ENCODE results near the gene RNF17.

Gene RNF17

DNA sequence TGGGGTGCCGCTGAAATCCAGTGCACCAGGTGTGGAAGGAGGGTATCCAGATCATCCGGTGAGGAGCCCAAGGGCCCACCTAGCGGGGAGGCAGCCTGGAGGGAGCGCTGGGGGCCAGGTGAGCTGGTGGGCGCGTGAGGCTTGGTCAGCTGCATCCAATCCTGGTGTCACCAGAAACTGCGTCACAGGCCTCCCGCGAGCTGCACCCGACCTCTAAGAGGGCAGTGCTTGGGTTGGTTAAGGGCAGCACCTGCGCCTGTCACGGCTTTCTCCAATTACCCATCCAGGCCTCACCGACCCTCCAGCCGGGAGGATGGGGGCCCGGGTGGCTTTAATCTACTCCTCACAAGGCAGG lies 284 bp downstream of the RNF17 start:
- TF ChIP-seq ZNF214 (tag by site-specific recombination; IDR thresholded peaks at IDR 0.05; ENCODE audit: borderline replicate concordance) (no peak), GFI1B (tag by site-specific recombination; IDR thresholded peaks at IDR 0.05) (no peak), ZNF155 (tag by site-specific recombination; IDR thresholded peaks at IDR 0.05) (no peak), ZNF223 (tag by site-specific recombination; IDR thresholded peaks at IDR 0.05) (no peak), ZNF174 (tag by site-specific recombination; IDR thresholded peaks at IDR 0.05) (no peak), ZNF548 (tag by site-specific recombination; IDR thresholded peaks at IDR 0.05) (no peak), CTCF (tag by site-specific recombination; IDR thresholded peaks at IDR 0.05) (no peak), ZNF624 (tag by site-specific recombination; IDR thresholded peaks at IDR 0.05) (no peak), ZNF747 (tag by site-specific recombination; IDR thresholded peaks at IDR 0.05) (no peak)
- TF ChIP-seq, protein P1, sequence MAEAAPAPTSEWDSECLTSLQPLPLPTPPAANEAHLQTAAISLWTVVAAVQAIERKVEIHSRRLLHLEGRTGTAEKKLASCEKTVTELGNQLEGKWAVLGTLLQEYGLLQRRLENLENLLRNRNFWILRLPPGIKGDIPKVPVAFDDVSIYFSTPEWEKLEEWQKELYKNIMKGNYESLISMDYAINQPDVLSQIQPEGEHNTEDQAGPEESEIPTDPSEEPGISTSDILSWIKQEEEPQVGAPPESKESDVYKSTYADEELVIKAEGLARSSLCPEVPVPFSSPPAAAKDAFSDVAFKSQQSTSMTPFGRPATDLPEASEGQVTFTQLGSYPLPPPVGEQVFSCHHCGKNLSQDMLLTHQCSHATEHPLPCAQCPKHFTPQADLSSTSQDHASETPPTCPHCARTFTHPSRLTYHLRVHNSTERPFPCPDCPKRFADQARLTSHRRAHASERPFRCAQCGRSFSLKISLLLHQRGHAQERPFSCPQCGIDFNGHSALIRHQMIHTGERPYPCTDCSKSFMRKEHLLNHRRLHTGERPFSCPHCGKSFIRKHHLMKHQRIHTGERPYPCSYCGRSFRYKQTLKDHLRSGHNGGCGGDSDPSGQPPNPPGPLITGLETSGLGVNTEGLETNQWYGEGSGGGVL (tag by site-specific recombination; IDR thresholded peaks at IDR 0.05), result no peak
- TF ChIP-seq, protein P2, sequence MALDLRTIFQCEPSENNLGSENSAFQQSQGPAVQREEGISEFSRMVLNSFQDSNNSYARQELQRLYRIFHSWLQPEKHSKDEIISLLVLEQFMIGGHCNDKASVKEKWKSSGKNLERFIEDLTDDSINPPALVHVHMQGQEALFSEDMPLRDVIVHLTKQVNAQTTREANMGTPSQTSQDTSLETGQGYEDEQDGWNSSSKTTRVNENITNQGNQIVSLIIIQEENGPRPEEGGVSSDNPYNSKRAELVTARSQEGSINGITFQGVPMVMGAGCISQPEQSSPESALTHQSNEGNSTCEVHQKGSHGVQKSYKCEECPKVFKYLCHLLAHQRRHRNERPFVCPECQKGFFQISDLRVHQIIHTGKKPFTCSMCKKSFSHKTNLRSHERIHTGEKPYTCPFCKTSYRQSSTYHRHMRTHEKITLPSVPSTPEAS (tag by site-specific recombination; IDR thresholded peaks at IDR 0.05), result no peak
- H3K36me3 ChIP-seq (ENCODE audit: control insufficient read depth in 2 of 2, insufficient read depth in 1 of 2, low read length in 2 of 2), result no peaks in the 10 kb centered on the region
- ChIA-PET CTCF (no interaction called here), POLR2A (no interaction called here)
- H3K4me3 ChIP-seq (ENCODE audit: low read depth, low read length), result no peak overlapping the region
- no peaks in the 10 kb centered on the region for H3K9me3 ChIP-seq (ENCODE audit: control insufficient read depth, insufficient read depth, low read depth, low read length)
- no peaks in the 10 kb centered on the region for H3K4me1 ChIP-seq (ENCODE audit: control insufficient read depth, insufficient read depth, low read length)
- H3K27ac ChIP-seq (ENCODE audit: extremely low read depth, low read depth, low read length), result no peak overlapping the region

DNA sequence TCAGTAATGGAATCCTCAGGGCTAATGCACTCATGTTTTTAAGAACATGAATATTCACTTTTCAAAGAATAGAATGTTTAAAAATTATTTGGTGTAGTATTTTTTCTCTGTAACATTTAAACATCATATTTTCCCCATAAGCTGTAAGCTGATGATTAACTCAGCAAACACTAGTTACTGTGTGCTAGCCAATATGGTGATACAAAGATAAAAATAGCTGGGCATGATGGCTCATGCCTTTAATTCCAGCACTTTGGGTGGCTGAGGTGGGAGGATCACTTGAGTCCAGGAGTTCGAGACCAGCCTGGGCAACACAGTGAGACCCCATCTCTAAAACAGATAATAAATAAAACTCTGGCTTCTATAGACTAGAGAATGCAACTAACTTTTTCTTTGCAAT lies 13.2 kb downstream of the RNF17 start:
- Histone ChIP-seq H3K27ac (ENCODE audit: extremely low read depth, low read depth, low read length) (no peak overlapping the region), H3K36me3 (ENCODE audit: control insufficient read depth in 2 of 2, insufficient read depth in 1 of 2, low read length in 2 of 2) (no peaks in the 10 kb centered on the region), H3K9me3 (ENCODE audit: control insufficient read depth, insufficient read depth, low read depth, low read length) (no peaks in the 10 kb centered on the region), H3K4me1 (ENCODE audit: control insufficient read depth, insufficient read depth, low read length) (no peaks in the 10 kb centered on the region), H3K4me3 (ENCODE audit: low read depth, low read length) (no peak overlapping the region)
- ChIA-PET CTCF (interaction anchor here (1.5 kb wide), 1 partner anchor 36 kb away, joined by 3 read pairs; no protein-coding TSS in a partner anchor), POLR2A (no interaction called here)
- no peak for TF ChIP-seq ZNF416 (tag by site-specific recombination; IDR thresholded peaks at IDR 0.05)
- TF ChIP-seq, protein P3, sequence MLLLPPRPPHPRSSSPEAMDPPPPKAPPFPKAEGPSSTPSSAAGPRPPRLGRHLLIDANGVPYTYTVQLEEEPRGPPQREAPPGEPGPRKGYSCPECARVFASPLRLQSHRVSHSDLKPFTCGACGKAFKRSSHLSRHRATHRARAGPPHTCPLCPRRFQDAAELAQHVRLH (tag by site-specific recombination; IDR thresholded peaks at IDR 0.05), result no peak

DNA sequence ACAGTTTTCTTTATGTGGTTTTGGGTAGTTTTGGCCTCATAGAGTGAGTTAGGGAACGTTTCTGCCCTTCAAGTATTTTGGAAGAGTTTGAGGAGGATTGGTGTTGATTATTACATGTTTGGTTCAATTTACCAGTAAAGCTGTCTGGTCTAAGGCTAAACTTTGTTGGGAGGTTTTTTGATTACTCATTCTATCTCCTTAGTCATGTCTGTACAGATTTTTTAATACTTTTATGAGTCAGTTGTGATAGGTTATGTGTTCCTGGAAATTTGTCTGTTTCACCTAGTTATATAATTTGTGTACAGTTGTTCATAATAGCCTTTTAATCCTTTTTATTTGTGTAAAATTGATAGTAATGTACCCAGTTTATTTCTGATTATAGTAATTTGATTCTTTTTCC lies 20.4 kb downstream of the RNF17 start:
- Histone ChIP-seq H3K27ac (ENCODE audit: extremely low read depth, low read depth, low read length) (no peak overlapping the region), H3K4me1 (ENCODE audit: control insufficient read depth, insufficient read depth, low read length) (no peaks in the 10 kb centered on the region), H3K9me3 (ENCODE audit: control insufficient read depth, insufficient read depth, low read depth, low read length) (no peaks in the 10 kb centered on the region), H3K4me3 (ENCODE audit: low read depth, low read length) (no peak overlapping the region), H3K36me3 (ENCODE audit: control insufficient read depth in 2 of 2, insufficient read depth in 1 of 2, low read length in 2 of 2) (no peaks in the 10 kb centered on the region)
- POLR2A ChIA-PET, result no interaction called here
- CTCF ChIA-PET, result no interaction called here
- no peak for TF ChIP-seq MEIS1 (CRISPR knock-in tag; IDR thresholded peaks at IDR 0.05; ENCODE audit: borderline replicate concordance)
- TF ChIP-seq ZNF324 (tag by site-specific recombination; IDR thresholded peaks at IDR 0.05), result no peak
- TF ChIP-seq ZNF626 (tag by site-specific recombination; IDR thresholded peaks at IDR 0.05), result no peak
- no peak for TF ChIP-seq ZNF214 (tag by site-specific recombination; IDR thresholded peaks at IDR 0.05; ENCODE audit: borderline replicate concordance)
- TF ChIP-seq ZNF416 (tag by site-specific recombination; IDR thresholded peaks at IDR 0.05), result no peak
- TF ChIP-seq ZNF585B (tag by site-specific recombination; IDR thresholded peaks at IDR 0.05), result no peak
- TF ChIP-seq ZNF639 (tag by site-specific recombination; IDR thresholded peaks at IDR 0.05), result no peak
- no peak for TF ChIP-seq ZNF10 (tag by site-specific recombination; IDR thresholded peaks at IDR 0.05)
- TF ChIP-seq ZNF23 (tag by site-specific recombination; IDR thresholded peaks at IDR 0.05; ENCODE audit: borderline replicate concordance), result no peak
- TF ChIP-seq ZNF211 (tag by site-specific recombination; IDR thresholded peaks at IDR 0.05; ENCODE audit: low read depth), result no peak
- TF ChIP-seq ZNF548 (tag by site-specific recombination; IDR thresholded peaks at IDR 0.05), result no peak
- no peak for TF ChIP-seq ZNF248 (tag by site-specific recombination; IDR thresholded peaks at IDR 0.05)
- no peak for TF ChIP-seq ZNF37A (tag by site-specific recombination; IDR thresholded peaks at IDR 0.05)
- no peak for TF ChIP-seq ZNF48 (tag by site-specific recombination; IDR thresholded peaks at IDR 0.05)
- no peak for TF ChIP-seq ZNF394 (tag by site-specific recombination; IDR thresholded peaks at IDR 0.05; ENCODE audit: borderline replicate concordance)
- no peak for TF ChIP-seq ZNF544 (tag by site-specific recombination; IDR thresholded peaks at IDR 0.05)
- TF ChIP-seq HOXC10 (CRISPR knock-in tag; IDR thresholded peaks at IDR 0.05), result no peak
- no peak for TF ChIP-seq ZFP69B (tag by site-specific recombination; IDR thresholded peaks at IDR 0.05)
